ENCODE measurements around the gene FGR.
"Not testable (repeated sequence)": the region's sequence is repeated elsewhere in the genome, so short reads cannot be mapped to it uniquely, and the experiment has no call there.

Gene FGR

GRCh38 chr1:27621051-27621920 lies 13.7 kb downstream of the FGR start:
- H3K4me3 ChIP-seq (ENCODE audit: low read depth, low read length) = no peak overlapping the region
- no peaks in the 10 kb centered on the region for H3K9me3 ChIP-seq (ENCODE audit: control insufficient read depth, insufficient read depth, low read depth, low read length)
- no peak overlapping the region for H3K27ac ChIP-seq (ENCODE audit: low read depth, low read length)
- H3K9ac ChIP-seq (ENCODE audit: low read length) = no peak overlapping the region
- peaks cover 23% of the 10 kb centered on the region for H3K4me1 ChIP-seq (ENCODE audit: control insufficient read depth, insufficient read depth, low read length)
- H3K27me3 ChIP-seq (ENCODE audit: control insufficient read depth, insufficient read depth, low read length) = peaks cover 2% of the 10 kb centered on the region; the same call in 1 of the 2 replicates
- H3K36me3 ChIP-seq (ENCODE audit: control insufficient read depth, insufficient read depth, low read length) = no peaks in the 10 kb centered on the region

GRCh38 chr1:27619782-27620438 lies 15.1 kb downstream of the FGR start:
- not testable (repeated sequence) for H3K4me3 ChIP-seq (ENCODE audit: low read depth, low read length); H3K27ac ChIP-seq (ENCODE audit: low read depth, low read length); H3K9me3 ChIP-seq (ENCODE audit: control insufficient read depth, insufficient read depth, low read depth, low read length); H3K9ac ChIP-seq (ENCODE audit: low read length); H3K36me3 ChIP-seq (ENCODE audit: control insufficient read depth, insufficient read depth, low read length)
- H3K4me1 ChIP-seq (ENCODE audit: control insufficient read depth, insufficient read depth, low read length) = peaks cover 19% of the 10 kb centered on the region
- peaks cover 15% of the 10 kb centered on the region; the same call in 1 of the 2 replicates for H3K27me3 ChIP-seq (ENCODE audit: control insufficient read depth, insufficient read depth, low read length)

- peaks cover 15% of the 10 kb centered on the region; the same call in 1 of the 2 replicates for H3K27me3 ChIP-seq (ENCODE audit: control insufficient read depth, insufficient read depth, low read length)
- peaks cover 21% of the 10 kb centered on the region for H3K4me1 ChIP-seq (ENCODE audit: control insufficient read depth, insufficient read depth, low read length)
- no peaks in the 10 kb centered on the region for H3K9me3 ChIP-seq (ENCODE audit: control insufficient read depth, insufficient read depth, low read depth, low read length)
- no peaks in the 10 kb centered on the region for H3K36me3 ChIP-seq (ENCODE audit: control insufficient read depth, insufficient read depth, low read length)
- no peak overlapping the region for H3K27ac ChIP-seq (ENCODE audit: low read depth, low read length)
- no peak overlapping the region for H3K9ac ChIP-seq (ENCODE audit: low read length)
- no peak overlapping the region for H3K4me3 ChIP-seq (ENCODE audit: low read depth, low read length)
Measured at GRCh38 chr1:27618341-27619082, 16.5 kb downstream of the FGR start.

- no peak overlapping the region for H3K27ac ChIP-seq (ENCODE audit: low read depth, low read length)
- H3K9ac ChIP-seq (ENCODE audit: low read length) = no peak overlapping the region
Measured at GRCh38 chr1:27617420-27617819, 17.6 kb downstream of the FGR start.

GRCh38 chr1:27616441-27616840 lies 18.5 kb downstream of the FGR start:
- no peak overlapping the region for H3K9ac ChIP-seq (ENCODE audit: low read length)
- H3K4me1 ChIP-seq (ENCODE audit: control insufficient read depth, insufficient read depth, low read length) = peaks cover 10% of the 10 kb centered on the region
- H3K36me3 ChIP-seq (ENCODE audit: control insufficient read depth, insufficient read depth, low read length) = no peaks in the 10 kb centered on the region
- no peaks in the 10 kb centered on the region for H3K9me3 ChIP-seq (ENCODE audit: control insufficient read depth, insufficient read depth, low read depth, low read length)
- peaks cover 15% of the 10 kb centered on the region; the same call in 1 of the 2 replicates for H3K27me3 ChIP-seq (ENCODE audit: control insufficient read depth, insufficient read depth, low read length)
- no peak overlapping the region for H3K4me3 ChIP-seq (ENCODE audit: low read depth, low read length)
- H3K27ac ChIP-seq (ENCODE audit: low read depth, low read length) = no peak overlapping the region

More at GRCh38 chr1:27617420-27617819, 17.6 kb downstream of the FGR start:
- Histone ChIP-seq H3K4me1 (ENCODE audit: control insufficient read depth, insufficient read depth, low read length) (peaks cover 13% of the 10 kb centered on the region), H3K9me3 (ENCODE audit: control insufficient read depth, insufficient read depth, low read depth, low read length) (no peaks in the 10 kb centered on the region), H3K4me3 (ENCODE audit: low read depth, low read length) (no peak overlapping the region), H3K27me3 (ENCODE audit: control insufficient read depth, insufficient read depth, low read length) (peaks cover 15% of the 10 kb centered on the region; the same call in 1 of the 2 replicates), H3K36me3 (ENCODE audit: control insufficient read depth, insufficient read depth, low read length) (no peaks in the 10 kb centered on the region)

- Histone ChIP-seq H3K4me3 (ENCODE audit: low read depth, low read length) (peak overlapping the region; percentile 63), H3K27me3 (ENCODE audit: control insufficient read depth, insufficient read depth, low read length) (peaks cover 15% of the 10 kb centered on the region; the same call in 1 of the 2 replicates), H3K36me3 (ENCODE audit: control insufficient read depth, insufficient read depth, low read length) (no peaks in the 10 kb centered on the region), H3K27ac (ENCODE audit: low read depth, low read length) (no peak overlapping the region), H3K4me1 (ENCODE audit: control insufficient read depth, insufficient read depth, low read length) (peaks cover 8% of the 10 kb centered on the region), H3K9me3 (ENCODE audit: control insufficient read depth, insufficient read depth, low read depth, low read length) (no peaks in the 10 kb centered on the region), H3K9ac (ENCODE audit: low read length) (no peak overlapping the region)
Measured at GRCh38 chr1:27615346-27616192, 19.4 kb downstream of the FGR start.

GRCh38 chr1:27614625-27615344 lies 20.2 kb downstream of the FGR start:
- Histone ChIP-seq H3K27me3 (ENCODE audit: control insufficient read depth, insufficient read depth, low read length) (peaks cover 15% of the 10 kb centered on the region; the same call in 1 of the 2 replicates), H3K4me3 (ENCODE audit: low read depth, low read length) (peak overlapping the region; percentile 63), H3K27ac (ENCODE audit: low read depth, low read length) (no peak overlapping the region), H3K9ac (ENCODE audit: low read length) (no peak overlapping the region), H3K36me3 (ENCODE audit: control insufficient read depth, insufficient read depth, low read length) (no peaks in the 10 kb centered on the region), H3K9me3 (ENCODE audit: control insufficient read depth, insufficient read depth, low read depth, low read length) (no peaks in the 10 kb centered on the region), H3K4me1 (ENCODE audit: control insufficient read depth, insufficient read depth, low read length) (peaks cover 10% of the 10 kb centered on the region)

GRCh38 chr1:27614043-27614624 lies 20.9 kb downstream of the FGR start:
- Histone ChIP-seq H3K27me3 (ENCODE audit: control insufficient read depth, insufficient read depth, low read length) (peaks cover 15% of the 10 kb centered on the region; the same call in 1 of the 2 replicates), H3K9me3 (ENCODE audit: control insufficient read depth, insufficient read depth, low read depth, low read length) (no peaks in the 10 kb centered on the region), H3K36me3 (ENCODE audit: control insufficient read depth, insufficient read depth, low read length) (no peaks in the 10 kb centered on the region), H3K27ac (ENCODE audit: low read depth, low read length) (no peak overlapping the region), H3K4me3 (ENCODE audit: low read depth, low read length) (peak overlapping the region; percentile 63), H3K9ac (ENCODE audit: low read length) (no peak overlapping the region), H3K4me1 (ENCODE audit: control insufficient read depth, insufficient read depth, low read length) (peaks cover 10% of the 10 kb centered on the region)

GRCh38 chr1:27612718-27613117 lies 22.3 kb downstream of the FGR start:
- Histone ChIP-seq H3K36me3 (ENCODE audit: control insufficient read depth, insufficient read depth, low read length) (no peaks in the 10 kb centered on the region), H3K27ac (ENCODE audit: low read depth, low read length) (no peak overlapping the region), H3K9ac (ENCODE audit: low read length) (no peak overlapping the region), H3K4me1 (ENCODE audit: control insufficient read depth, insufficient read depth, low read length) (peaks cover 16% of the 10 kb centered on the region), H3K9me3 (ENCODE audit: control insufficient read depth, insufficient read depth, low read depth, low read length) (no peaks in the 10 kb centered on the region), H3K27me3 (ENCODE audit: control insufficient read depth, insufficient read depth, low read length) (peaks cover 15% of the 10 kb centered on the region; the same call in 1 of the 2 replicates), H3K4me3 (ENCODE audit: low read depth, low read length) (no peak overlapping the region)
